M059J (cell line): ENCODE data around the gene ARHGAP5. TPM values are rescaled to one million over a fixed set of nuclear protein-coding genes. Genes with fewer than 3 reads are reported as not detected.
A peak's percentile ranks its signal among the peaks of the same experiment; 100 is the strongest.
"Not testable (repeated sequence)": the region's sequence is repeated elsewhere in the genome, so short reads cannot be mapped to it uniquely, and the experiment has no call there.

ENCODE experiments used
- DNase-seq: peaks from one replicate; pipeline ENCODE4 v3.0.0-alpha.2; 2012; ENCODE audit warnings: low read depth
- total RNA-seq: library from RNA; depleted of rRNA; stranded (reverse); fragments of >200 nt; shearing (Covaris generic); gene quantifications from 2 replicates; pipeline ENCODE4 v1.2.3, GENCODE V29; 2014

ARHGAP5 gene
- total RNA-seq, 1 experiment from 2014 or later = 52.5 TPM

DNA sequence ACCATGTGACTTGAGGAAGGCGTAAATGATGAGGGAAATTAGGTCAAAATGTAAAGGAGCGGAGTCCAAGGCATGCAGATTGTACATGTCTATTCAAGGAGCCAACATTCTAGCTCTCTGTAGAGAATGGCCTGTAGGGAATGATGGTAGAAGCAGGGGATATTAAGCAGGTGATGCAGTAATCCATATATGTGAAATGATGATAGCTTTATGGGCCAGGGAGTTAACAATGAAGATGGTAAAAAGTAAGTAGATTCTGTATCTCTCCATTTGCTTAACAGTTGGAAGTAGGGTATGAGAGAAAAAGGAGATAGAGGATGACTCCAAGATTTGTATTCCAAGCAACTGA lies 33.4 kb downstream of the ARHGAP5 start:
- DNase-seq = no peak

DNA sequence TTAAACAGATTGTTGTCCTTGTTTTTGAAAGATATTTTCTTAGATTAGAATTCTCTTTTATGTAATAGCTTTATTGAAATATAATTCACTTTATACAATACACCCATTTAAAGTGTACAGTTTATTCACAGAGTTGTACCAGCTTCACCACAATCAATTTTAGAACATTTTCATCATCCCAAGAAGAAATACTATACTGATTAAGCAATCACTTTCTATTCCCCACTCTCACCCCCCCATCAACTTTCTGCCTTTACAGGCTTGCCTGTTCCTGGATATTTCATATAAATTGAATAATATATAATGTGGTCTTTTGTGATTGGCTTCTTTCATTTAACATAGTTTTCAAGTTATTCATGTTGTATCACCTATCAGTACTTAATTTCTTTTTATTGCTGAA lies 44.4 kb downstream of the ARHGAP5 start:
- DNase-seq = no peak

DNA sequence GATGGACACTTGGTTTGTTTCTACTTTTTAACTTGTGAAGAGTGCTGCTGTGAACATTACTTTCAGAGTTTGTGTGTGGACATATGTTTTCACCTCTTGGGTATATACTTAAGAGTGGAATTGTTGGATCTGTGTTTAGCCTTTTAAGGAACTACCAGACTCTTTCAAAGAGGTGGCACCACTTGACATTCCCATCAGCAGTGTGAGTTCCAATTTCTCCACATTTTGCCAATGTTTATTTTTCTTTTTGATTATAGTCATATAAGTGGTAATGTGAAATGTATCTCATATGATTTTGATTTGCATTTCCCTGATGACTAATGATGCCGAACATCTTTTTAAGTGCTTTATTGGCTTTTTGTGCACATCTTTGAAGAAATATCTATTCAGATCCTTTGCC lies 44.8 kb downstream of the ARHGAP5 start:
- peak; percentile 14 for DNase-seq

DNA sequence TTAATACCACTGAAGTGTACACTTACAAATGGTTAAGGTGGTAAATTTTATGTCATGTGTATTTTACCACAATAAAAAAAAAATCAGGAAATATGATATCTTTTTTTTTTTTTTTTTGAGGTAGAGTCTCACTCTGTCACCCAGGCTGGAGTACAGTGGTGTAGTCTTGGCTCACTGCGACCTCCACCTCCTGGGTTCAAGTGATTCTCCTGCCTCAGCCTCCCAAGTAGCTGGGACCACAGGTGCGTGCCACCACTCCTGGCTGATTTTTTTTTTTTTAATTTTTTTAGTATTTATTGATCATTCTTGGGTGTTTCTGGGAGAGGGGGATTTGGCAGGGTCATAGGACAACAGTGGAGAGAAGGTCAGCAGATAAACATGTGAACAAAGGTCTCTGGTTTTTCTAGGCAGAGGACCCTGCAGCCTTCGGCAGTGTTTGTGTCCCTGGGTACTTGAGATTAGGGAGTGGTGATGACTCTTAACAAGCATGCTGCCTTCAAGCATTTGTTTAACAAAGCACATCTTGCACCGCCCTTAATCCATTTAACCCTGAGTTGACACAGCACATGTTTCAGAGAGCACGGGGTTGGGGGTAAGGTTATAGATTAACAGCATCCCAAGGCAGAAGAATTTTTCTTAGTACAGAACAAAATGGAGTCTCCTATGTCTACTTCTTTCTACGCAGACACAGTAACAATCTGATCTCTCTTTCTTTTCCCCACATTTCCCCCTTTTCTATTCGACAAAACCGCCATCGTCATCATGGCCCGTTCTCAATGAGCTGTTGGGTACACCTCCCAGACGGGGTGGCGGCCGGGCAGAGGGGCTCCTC lies 50.0 kb downstream of the ARHGAP5 start:
- DNase-seq = not testable (repeated sequence)

DNA sequence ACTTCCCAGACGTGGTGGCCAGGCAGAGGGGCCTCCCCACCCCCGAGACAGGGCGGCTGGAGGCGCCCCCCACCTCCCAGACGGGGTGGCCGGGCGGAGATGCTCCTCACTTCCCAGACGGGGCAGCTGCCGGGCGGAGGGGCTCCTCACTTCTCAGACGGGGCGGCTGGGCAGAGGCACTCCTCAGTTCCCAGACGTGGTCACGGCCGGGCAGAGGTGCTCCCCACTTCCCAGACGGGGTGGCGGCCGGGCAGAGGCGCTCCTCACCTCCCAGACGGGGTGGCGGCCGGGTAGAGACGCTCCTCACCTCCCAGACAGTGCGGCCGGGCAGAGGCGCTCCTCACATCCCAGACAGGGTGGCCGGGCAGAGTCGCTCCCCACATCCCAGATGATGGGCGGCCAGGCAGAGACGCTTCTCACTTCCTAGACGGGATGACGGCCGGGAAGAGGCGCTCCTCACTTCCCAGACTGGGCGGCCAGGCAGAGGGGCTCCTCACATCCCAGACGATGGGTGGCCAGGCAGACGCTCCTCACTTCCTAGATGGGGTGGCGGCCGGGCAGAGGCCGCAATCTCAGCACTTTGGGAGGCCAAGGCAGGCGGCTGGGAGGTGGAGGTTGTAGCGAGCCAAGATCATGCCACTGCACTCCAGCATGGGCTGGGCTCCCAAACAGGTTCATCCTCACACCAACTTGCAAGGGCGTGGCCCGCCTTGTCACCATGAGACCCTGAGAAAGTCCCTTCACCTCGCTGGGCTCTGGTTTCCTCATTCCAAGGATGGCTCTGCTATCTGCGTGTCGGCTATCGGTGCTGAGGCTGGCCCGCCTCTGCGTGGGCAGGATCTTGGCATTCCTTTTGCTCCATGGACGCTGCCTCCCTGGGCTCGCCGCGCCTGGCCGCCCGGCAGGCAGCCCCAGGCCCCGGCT lies 50.9 kb downstream of the ARHGAP5 start:
- DNase-seq = not testable (repeated sequence)

DNA sequence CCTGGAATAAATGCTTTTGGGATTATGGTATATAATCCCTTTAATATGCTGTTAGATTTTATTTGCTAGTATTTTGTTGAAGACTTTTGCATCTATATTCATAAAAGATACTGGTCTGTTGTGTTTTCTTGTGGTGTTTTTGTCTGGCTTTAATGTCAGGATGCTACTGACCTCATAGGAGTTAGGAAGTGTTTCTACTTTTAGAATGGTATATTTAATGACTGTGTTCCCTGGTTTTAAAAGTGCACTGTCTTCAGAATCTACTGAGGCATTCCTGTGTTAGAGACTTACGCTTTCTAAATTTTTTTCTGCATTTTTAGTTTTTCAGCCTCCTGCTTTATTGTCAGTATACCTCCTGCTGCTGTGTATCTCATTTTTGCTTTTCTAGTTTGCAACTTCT lies 51.6 kb downstream of the ARHGAP5 start:
- no peak for DNase-seq

DNA sequence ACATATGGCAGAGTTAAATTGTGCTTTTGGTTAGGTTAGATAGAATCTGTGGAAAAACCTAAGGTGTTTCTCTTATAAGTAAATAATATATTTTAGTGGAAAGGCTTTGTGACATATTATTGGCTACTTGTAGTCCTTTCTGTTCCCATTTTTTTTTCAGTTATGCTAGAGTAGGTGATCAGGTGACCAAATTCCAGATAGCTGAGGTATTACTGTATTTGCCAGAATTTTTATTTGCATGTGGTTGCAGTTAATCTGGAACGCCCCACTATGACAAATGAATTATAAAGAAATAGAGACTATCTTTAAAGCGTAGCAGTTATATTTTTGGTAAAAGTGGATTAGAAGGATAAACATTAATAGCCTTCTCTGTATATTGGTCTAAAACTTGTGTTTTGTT lies 52.0 kb downstream of the ARHGAP5 start:
- DNase-seq = peak; percentile 79

DNA sequence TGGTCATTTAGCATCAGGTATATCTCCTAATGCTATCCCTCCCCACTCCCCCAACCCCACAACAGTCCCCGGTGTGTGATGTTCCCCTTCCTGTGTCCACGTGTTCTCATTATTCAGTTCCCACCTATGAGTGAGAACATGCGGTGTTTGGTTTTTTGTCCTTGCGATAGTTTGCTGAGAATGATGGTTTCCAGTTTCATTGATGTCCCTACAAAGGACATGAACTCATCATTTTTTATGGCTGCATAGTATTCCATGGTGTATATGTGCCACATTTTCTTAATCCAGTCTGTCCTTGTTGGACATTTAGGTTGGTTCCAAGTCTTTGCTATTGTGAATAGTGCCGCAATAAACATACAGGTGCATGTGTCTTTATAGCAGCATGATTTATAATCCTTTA lies 54.6 kb downstream of the ARHGAP5 start:
- not testable (repeated sequence) for DNase-seq

DNA sequence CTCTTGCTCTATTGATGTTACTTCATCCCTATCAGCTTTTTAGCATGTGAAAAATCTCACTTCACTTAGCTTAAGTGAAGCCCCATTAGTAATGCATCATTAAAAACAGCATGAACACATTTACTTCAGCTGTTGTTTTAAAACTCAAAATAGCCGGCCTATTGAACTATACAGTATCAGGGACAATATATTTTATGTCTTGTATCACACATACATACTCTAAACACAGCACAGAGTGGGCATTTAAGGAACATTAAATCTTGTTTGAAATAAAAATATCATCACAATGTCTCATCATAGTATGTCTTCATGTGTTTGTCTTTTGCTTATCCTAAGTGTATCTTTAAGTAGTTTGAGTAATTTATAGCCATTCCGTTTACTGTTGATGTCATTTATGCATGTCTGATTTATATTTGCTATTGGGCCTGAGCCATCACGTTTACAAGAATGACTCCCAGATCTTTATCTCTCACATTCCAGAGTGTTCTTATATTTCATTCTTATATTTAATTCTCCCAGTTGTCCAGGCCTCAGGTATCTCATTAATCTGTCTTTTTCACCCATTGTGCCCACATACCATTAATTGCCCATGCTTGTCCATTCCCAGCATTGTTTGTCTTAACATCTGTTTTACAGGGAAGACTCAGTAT lies 57.5 kb downstream of the ARHGAP5 start:
- peak; percentile 84 for DNase-seq

DNA sequence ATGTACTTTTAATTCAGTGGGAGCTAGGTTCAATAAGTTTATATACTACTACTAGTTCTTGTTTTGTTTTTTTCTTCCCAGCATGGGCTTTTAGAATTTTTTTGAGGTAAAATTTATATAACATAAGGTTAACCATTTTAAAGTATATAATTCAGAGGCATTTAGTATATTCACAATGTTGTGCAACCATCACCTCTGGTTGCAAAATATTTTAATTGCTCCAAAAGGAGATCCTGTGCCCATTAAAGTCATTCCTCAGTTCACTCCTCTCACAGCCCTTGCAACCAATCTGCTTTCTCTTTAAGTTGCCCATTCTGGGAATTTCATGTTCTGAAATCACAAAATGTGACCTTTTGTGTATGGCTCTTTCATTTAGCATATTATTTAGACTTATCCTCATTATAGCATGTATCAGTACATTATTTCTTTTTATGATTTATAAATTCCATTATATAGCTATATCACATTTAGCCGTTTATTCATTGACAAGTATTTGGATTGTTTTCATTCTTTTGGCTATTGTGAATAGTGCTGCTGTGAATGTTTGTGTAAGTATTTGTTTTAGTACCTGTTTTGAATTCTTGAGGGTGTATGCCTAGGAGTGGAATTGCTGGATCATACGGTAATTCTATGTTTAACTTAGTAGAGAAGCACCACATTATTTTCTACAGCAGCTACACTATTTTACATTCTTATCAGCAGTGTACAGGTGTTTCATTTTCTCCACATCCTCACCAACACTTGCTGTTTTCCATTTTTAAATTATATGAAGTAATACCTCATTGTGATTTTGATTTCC lies 59.1 kb downstream of the ARHGAP5 start:
- DNase-seq = no peak

DNA sequence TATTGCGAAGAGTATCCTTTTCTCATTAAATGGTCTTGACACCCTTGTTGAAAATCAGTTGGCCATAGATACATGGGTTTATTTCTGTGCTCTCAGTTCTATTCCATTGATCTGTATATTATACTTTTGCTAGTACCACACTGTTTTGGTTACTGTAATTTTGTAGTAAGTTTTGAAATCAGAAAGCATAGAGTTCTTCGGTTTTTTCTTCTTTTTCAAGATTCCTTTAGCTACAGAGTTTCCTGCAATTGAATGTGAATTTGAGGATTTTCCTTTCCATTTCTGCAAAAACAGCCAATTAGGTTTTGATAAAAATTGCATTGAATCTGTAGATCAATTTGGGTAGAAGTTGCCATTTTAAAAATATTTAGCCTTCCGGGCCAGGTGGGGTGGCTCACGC lies 60.2 kb downstream of the ARHGAP5 start:
- no peak for DNase-seq

DNA sequence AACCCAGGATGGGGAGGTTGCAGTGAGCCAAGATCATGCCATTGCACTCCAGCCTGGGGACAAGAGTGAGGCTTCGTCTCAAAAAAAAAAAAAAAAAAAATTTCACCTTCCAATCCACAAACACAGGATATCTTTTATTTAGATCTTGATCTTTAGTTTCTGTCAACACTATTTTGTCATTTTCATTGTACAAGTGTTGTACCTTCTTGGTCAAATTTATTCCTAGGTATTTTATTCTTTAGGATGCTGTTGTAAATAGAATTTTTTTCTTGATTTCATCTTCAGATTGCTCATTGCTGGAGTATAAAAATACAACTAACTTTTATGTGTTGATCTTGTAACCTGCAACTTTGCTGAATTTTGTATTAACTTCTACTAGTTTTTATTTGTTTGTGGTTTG lies 60.8 kb downstream of the ARHGAP5 start:
- no peak for DNase-seq

DNA sequence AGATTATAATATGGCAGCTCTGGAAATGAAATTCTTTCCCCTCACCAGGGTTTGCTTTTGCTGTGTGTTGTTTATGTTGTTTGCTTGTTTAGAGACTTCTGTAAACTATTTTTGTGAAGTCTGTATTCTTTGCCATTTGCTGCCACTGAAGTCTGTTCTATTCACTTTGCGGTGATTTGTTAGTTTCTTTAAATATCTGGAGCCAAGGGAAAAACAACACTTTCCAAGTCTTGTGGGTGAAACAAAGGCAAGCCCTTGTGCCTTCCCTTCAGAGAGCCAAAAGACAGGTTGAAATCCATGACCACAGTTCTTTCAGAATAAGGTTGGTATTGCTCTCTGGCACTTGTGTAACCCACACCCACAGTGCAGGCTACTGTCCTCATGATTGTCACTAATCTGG lies 65.2 kb downstream of the ARHGAP5 start:
- no peak for DNase-seq

DNA sequence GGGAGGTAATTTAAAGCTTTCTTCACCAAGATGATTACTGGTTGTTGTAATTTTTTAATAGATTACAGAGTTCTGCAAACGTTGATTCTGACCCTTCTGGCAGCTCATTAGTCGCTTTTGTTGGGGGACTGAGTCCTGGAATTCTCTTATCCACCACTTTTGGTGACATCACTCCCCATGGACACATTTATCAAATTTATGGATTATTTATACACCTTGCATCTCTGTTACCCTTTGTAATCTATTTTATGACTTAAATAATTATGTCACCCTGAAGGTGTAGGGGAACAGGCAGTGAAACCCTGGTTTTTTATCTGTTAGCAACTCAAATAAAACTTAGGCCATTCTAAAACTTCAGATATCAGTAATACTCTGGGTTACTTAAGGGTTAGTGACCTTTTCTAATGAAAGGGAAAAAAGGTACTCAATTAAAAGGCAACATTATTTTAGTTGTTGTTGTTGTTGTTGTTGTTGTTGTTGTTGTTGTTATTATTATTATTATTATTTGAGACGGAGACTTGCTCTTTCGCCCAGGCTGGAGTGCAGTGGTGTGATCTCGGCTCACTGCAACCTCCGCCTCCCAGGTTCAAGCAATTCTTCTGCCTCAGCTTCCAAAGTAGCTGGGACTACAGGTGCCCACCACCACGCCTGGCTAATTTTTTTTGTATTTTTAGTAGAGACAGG lies 65.8 kb downstream of the ARHGAP5 start:
- no peak for DNase-seq

DNA sequence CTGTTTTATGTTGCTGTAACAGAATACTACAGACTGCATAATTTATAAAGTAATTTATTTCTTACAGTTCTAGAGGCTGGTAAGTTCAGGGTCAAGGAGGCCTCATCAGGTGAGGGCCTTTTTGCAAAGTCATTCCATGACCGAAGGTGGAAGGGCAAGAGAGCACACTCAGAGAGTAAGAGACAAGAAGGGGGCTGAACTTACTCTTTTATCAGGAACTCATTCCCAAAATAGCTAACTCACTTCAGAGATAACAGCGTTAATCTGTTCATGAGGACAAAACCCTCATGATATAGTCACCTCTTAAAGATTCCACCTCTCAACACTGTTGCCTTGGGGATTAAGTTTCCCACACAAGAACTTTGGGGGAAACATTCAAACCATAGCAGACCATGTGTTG lies 73.3 kb downstream of the ARHGAP5 start:
- DNase-seq = no peak

DNA sequence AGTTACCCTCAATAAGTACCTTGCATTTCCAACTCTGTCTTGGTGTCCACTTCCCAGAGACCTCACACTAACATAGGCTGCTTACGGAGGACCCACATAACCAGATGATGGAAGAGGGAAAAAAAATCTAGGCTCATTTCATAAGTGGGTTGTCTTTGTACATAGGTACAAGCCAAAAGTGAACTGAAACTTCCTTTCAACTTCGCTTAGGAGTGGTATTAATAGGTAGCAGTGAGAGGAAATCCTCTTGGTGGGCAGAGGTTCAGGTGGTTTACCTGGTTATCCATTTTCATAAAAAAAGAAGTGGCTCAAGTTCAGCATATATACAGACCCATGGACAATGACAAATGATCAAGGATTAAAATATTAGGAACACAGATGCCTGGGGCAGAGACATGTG lies 88.9 kb downstream of the ARHGAP5 start:
- no peak for DNase-seq

DNA sequence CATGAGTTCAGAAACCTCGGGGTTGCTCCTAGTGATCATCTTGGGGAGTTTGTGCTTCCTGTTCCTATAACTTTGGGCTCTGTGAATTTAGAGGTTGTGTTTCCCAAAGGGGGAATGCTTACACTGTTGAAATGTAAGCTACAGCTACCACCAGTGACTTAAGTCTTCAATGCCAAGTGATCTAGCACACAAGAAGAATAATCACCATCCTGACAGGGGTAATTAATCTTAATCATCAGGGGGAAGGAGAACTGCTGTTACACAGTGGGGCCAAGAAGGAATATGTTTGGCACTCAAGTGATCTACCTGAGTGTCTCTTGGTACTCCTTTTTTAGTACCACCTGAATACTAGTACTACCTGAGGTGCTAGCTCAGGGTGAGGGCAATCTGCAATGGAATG lies 89.8 kb downstream of the ARHGAP5 start:
- DNase-seq = no peak

DNA sequence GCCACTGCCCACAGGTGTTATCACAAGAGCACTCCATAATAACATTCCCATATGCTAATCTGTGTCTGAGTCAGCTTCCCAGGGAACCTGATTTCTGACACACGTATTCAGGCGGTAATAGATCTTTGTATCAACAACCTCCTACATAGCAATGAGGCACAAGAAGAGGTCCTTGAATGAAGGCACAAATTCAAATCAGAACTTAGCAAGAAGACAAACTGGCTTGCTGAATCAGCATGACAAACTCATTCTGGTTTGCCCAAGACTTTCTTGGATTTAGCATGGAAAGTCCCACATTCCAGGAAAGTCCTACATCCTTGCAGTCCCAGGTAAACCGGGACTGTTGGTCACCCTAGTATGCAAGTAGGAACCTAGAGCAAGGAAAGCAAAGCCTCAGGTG lies 90.8 kb downstream of the ARHGAP5 start:
- peak; percentile 21 for DNase-seq

DNA sequence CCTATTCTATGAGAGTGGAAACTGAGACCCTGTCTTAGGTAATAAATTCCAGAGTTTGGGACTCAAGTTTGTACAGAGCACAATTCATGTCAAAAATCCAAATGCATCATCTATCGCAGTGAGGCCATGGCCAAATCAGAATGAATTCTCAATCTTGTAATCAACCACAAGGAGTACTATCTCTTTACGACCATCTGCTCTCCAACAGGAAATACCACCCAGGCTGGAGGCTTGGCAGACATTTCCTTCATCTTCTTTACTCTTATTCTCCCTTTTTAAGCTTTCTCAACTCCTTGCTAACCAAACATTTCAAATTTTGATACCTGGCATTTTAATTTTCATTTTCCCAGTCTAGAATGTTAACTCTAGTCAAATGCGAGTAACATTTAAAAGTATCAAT lies 92.1 kb downstream of the ARHGAP5 start:
- DNase-seq = no peak

DNA sequence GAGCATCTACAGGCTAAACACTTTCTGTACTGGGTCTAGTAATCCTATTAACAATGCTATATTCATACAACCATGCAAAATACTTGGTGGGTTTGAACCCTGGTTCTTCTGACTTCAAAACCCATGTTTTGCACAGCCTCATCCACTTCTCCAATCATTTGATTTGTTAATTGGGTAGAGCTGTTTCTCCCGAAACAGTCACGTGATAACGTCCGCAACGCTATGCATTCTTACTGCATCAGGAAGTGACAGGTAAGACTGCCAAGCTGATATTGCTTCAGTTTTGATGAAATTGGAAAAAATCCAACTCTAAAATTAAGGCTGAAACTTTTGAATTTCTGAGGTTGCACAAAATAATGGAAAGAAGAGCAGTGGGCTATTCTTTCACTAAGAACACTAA lies 94.4 kb downstream of the ARHGAP5 start:
- DNase-seq = no peak
